ENCODE data around the gene KIF13A.
"Not testable (repeated sequence)": the region's sequence is repeated elsewhere in the genome, so short reads cannot be mapped to it uniquely, and the experiment has no call there.

KIF13A gene

DNA sequence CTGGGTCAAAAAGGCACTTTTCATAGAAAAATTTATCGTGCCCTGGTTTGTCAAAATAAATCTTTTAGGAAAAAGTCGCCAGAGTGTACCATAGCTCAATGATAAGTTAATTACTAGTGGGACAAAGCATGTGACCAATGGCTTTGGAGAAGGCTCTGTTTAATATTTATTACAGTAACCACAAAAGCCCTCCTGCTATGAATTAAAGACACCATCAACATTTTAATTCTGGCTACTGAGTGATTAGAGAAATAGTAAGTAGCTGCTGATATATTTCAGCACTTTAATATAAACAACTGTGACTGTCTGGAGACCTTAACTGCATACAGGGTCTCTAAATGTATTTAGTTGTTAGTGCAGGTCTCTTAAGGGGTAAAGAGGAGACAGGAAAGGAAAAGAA lies 38.3 kb downstream of the KIF13A start:
- no peak overlapping the region for H3K4me3 ChIP-seq (ENCODE audit: control insufficient read depth, low read depth, low read length)
- no peak for TF ChIP-seq CTCF (IDR thresholded peaks at IDR 0.05; ENCODE audit: control insufficient read depth, insufficient read depth, low read depth, low read length, missing control alignments)
- no peak for DNase-seq (ENCODE audit: low read depth)

DNA sequence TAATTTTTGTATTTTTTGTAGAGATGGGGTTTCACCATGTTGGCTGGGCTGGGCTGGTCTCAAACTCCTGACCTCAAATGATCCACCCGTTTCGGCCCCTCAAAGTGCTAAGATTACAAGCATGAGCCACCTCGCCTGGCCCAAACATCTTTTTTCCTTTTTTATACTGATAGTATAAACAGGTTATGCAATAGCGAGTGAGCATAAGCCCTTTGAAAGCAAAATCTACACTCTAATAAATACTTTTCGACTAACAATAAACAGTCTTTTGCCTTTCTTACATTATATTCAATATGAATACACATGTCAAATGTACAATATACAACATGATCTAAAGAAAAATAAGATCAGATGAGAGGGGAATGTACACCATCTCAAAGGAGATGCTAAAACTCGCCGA lies 38.7 kb downstream of the KIF13A start:
- TF ChIP-seq CTCF (IDR thresholded peaks at IDR 0.05; ENCODE audit: control insufficient read depth, insufficient read depth, low read depth, low read length, missing control alignments) = no peak
- no peak overlapping the region for H3K4me3 ChIP-seq (ENCODE audit: control insufficient read depth, low read depth, low read length)
- DNase-seq (ENCODE audit: low read depth) = no peak

- not testable (repeated sequence) for DNase-seq (ENCODE audit: low read depth); H3K4me3 ChIP-seq (ENCODE audit: control insufficient read depth, low read depth, low read length)
Measured at GRCh38 chr6:17947574-17947973, 39.9 kb downstream of the KIF13A start.

DNA sequence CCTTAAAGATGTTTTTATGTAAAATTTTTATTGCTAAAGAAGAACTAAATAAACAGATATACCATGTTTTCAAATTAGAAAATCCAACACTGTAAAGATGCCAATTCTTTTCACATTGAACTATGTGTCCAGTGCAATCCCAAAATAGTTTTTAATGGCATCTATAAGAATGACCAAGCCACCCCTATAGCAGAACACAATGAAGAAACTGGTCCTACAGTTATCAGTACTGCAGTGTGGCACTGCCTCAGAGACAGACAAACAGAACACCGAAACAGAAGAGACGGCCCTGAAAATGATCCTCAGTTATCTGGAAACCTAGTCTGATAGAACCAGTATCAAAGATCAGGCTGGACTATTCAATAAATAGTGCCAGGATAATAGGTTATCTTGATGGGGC lies 41.9 kb downstream of the KIF13A start:
- TF ChIP-seq CTCF (IDR thresholded peaks at IDR 0.05; ENCODE audit: control insufficient read depth, insufficient read depth, low read depth, low read length, missing control alignments) = no peak
- H3K4me3 ChIP-seq (ENCODE audit: control insufficient read depth, low read depth, low read length) = no peak overlapping the region
- DNase-seq (ENCODE audit: low read depth) = no peak

DNA sequence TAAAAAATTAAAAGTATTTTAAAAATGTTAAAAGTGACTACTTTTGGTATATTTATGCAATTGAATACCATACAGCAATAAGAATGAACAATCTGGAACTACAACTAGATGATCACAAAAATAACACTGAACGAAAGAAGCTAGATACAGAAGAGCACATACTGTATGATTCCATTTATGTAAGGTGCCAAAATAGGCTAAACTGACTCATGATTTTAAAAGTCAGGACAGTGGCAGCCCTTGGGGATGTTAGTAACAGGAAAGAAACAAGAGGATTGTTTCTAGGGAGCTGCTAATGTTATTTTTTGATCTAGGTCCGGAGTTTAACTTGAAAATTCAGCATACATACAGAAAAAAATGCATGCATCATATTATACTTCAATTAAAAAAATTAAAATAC lies 42.3 kb downstream of the KIF13A start:
- DNase-seq (ENCODE audit: low read depth) = no peak
- no peak overlapping the region for H3K4me3 ChIP-seq (ENCODE audit: control insufficient read depth, low read depth, low read length)
- TF ChIP-seq CTCF (IDR thresholded peaks at IDR 0.05; ENCODE audit: control insufficient read depth, insufficient read depth, low read depth, low read length, missing control alignments) = no peak

DNA sequence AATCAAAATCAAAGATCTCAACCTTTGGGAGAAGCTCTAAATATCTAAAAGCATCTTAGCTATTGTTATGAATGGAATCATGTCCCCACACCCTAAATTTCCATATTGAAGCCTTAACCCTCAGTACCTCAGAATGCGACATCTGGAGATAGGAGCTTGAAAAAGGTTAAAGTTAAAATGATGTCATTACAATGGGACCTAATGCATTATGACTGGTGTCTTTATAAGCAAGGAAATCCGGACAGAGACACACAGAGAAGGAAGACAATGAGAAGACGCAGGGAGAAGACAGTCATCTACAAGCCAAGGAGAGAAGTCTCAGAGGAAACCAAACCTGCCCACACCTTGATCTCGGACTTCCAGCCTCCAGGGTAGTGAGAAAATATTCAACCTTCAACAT lies 46.1 kb downstream of the KIF13A start:
- H3K4me3 ChIP-seq (ENCODE audit: control insufficient read depth, low read depth, low read length) = no peak overlapping the region
- no peak for TF ChIP-seq CTCF (IDR thresholded peaks at IDR 0.05; ENCODE audit: control insufficient read depth, insufficient read depth, low read depth, low read length, missing control alignments)
- no peak for DNase-seq (ENCODE audit: low read depth)

GRCh38 chr6:17940151-17940792 lies 47.2 kb downstream of the KIF13A start:
- no peak for DNase-seq (ENCODE audit: low read depth)
- H3K4me3 ChIP-seq (ENCODE audit: control insufficient read depth, low read depth, low read length) = no peak overlapping the region
- TF ChIP-seq CTCF (IDR thresholded peaks at IDR 0.05; ENCODE audit: control insufficient read depth, insufficient read depth, low read depth, low read length, missing control alignments) = no peak

All from AG09309 (cell line).